Erythroblast (primary cell): ENCODE data around the gene ASB2.

Experiments used
- DNase-seq, 2 experiments: peaks; one replicate each; lab custom pipeline; 2025; lab: John Stamatoyannopoulos, UW
- GATA1 ChIP-seq: IDR thresholded peaks from 2 replicates; pipeline ENCODE4 v1.6.1; 2011; ENCODE audit warnings: low read depth, mild to moderate bottlenecking, control low read depth, low read length, moderate library complexity
- POLR2A ChIP-seq: IDR thresholded peaks from 2 replicates; pipeline ENCODE4 v1.6.1; 2011; ENCODE audit warnings: mild to moderate bottlenecking, low read length

Gene ASB2

GRCh38 chr14:93892923-93893558 lies 83.3 kb downstream of the ASB2 start:
- TF ChIP-seq POLR2A (no peak), GATA1 (no peak)
- peak; percentile 31 to 67 for DNase-seq

- TF ChIP-seq POLR2A (no peak), GATA1 (no peak)
- no peak for DNase-seq
Observed at GRCh38 chr14:93892505-93892839, 83.9 kb downstream of the ASB2 start.

GRCh38 chr14:93891756-93892504 lies 84.4 kb downstream of the ASB2 start:
- no peak for DNase-seq
- TF ChIP-seq POLR2A (no peak), GATA1 (no peak)

GRCh38 chr14:93889739-93890483 lies 86.5 kb downstream of the ASB2 start:
- TF ChIP-seq POLR2A (no peak), GATA1 (no peak)
- no peak for DNase-seq

GRCh38 chr14:93888995-93889394 lies 87.4 kb downstream of the ASB2 start:
- no peak for TF ChIP-seq GATA1
- no peak for TF ChIP-seq POLR2A
- no peak for DNase-seq

GRCh38 chr14:93884950-93885349 lies 91.4 kb downstream of the ASB2 start:
- no peak for TF ChIP-seq GATA1
- TF ChIP-seq POLR2A: no peak
- DNase-seq: no peak
